HG02981 (cell line): ENCODE data around the gene MSI2.

ENCODE experiments used
- ATAC-seq: cut with Tn5 transposase; IDR thresholded peaks from one replicate; pipeline ENCODE4 v1.9.1; 2021; ENCODE audit warnings: mild to moderate bottlenecking, moderate library complexity; ENCODE audit not compliant: unreplicated experiment

MSI2 gene

DNA sequence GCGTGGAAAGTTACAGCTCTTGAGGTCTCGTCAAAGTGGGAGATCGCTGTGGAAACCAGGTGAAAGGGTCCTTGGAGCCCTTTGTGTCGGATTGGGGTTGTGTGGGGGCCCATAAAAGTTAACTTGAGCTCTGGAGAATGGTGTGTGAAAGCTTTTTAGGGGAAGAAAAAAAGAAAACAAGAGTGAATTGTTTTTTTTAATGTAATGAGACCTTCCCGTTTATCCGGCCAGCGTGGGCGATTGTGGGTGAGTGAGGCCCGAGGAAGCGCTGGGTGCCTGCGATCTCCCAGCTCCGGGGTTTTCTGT is 150.6 kb downstream of the MSI2 start:
- ATAC-seq: no peak

DNA sequence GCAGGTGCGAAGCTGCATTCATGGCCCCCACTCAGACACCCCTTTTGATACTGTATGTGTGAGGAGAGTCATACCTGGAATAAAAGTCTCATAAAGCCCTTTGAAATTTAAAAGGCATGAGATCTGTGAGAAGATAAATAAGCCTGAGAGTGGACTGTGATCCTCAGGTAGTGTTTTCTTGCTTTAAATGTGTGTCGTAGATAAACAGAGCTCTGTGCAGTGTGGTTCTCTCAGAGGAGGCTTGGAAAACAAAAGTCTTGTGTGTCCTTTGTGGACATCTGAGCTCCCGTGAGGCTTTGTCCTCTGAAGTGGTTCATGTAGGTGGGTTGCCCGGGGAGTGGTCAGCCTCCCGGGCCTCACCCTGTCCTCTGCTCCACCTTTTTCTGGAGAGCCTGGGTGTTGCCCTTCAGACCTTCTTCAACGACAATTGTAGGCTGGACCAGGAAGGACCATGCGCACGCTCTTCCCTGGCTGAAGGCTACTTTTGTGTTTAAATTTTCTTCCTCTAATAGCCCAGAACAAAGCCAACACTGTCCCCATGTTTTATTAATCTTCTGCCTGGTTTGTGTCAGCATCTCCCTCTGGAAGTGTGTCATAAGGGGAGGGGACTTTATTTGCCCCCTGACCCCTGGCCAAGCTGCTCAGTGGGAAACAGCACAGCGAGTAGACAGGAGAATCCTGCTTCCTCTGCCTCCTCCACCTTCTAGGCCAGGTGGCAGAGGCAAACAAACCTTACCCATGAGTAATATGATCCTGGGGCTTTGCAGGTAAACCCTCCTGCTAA is 151.2 kb downstream of the MSI2 start:
- ATAC-seq: no peak

DNA sequence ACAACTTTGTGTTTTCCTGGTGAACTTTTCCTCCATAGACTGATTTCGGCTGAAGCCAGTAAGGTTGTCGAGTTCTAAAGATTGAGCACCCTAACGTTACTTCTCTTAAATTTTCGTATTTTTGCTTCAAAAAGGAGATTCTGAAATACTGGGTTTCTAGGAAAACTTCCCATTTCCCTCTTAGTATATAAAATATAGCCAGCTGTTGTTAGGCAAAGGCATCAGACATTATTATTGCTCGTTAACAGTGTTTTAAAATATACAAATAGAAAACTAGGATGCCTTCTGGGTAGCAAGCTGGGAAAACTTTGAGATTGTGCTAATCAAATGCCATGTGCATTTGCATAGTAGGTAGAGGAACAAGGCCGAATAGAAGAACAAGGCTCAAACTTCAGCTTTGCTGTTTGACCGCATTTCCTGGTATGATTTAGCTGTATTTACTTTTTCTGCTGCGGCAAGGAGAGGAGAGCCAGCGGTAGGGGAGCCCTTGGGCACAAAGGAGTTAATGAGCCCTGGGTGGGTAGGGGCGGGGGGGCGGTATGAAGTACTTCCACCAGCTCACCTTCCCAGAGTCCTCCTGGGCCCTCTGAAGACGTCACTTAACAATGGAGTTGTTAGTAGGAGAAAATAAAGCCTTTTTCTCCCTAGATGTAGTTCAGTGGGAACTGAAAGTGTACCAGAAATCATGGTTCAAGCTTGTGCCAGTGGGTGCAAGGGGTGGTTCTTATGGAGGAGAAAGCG is 151.9 kb downstream of the MSI2 start:
- ATAC-seq: peak; percentile 66

DNA sequence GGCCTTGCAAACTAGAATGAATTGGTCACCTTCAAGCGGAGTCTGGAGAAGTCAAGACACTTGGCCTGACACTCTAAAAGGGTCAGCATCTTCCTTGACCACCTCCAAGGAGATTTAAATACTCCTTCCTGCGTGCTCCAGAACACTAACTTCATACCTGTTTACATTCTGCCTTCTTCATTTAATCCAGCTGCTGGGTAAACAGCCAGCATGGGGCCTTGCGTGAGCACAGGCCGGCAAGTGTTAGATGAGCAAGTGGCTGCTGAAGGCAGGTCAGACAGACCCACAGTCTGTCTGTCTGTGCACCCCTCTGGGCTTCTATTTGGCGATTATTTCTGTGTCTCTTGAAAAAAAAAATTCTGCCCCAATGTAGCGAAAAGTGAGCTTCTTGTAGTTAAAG is 153.8 kb downstream of the MSI2 start:
- no peak for ATAC-seq

DNA sequence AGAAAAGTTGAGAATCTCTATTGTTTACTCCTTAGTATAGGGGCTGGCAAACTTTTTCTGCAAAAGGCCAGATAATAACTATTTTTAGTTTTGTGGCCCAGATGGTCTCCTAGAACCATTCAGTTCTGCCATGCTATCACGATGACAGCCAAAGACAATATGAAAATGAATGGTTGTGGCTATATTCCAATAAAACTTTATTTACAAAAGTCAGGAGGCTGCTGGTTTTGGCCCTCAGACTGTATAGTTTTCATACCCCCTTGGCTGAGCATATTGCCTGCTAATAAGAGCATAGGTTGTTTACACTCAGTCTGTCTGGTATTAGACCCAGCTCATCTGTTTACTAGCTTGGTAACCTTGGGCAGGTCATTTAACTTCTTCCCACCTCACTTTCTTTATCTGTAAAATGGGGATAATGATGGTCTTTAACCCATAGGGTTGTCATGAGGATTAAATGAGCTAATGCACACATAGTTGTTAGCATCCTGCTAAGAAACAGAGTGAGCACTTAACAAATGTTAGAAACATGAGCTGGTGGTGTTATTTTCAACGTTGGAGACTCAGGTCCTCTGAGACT is 156.3 kb downstream of the MSI2 start:
- no peak for ATAC-seq

DNA sequence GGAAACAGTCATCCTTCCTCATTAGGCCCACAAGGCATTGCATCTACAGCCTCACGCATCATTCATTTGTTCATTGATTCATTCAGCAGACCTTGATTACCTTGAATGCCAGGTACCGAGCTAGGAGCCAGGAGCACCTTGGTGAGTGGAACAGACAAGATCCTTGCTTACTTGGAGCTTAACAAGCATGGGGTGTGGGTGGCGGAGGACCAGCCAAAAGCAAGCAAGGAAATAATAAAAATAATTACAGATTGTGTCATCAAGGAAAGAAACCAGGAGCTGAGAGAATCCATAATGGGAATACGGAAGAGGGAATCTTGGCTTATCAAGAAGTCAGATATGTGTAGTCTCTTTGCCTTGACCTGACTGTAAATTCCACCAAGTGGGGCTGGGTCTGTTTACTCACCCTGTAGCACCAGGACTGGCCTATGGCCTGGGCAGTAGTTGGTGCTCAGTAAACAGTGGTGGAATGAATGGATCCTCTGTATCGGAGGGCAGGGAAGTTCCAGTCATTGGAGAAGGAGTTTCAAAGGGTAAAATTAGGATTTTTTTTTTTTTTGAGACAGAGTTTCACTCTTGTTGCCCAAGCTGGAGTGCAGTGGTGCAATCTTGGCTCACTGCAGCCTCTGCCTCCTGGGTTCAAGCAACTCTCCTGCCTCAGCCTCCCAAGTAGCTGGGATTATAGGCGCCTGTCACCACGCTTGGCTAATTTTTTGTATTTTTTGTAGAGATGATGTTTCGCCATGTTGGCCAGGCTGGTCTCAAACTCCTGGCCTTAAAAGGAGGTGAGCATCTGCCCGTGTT is 157.7 kb downstream of the MSI2 start:
- ATAC-seq: no peak

DNA sequence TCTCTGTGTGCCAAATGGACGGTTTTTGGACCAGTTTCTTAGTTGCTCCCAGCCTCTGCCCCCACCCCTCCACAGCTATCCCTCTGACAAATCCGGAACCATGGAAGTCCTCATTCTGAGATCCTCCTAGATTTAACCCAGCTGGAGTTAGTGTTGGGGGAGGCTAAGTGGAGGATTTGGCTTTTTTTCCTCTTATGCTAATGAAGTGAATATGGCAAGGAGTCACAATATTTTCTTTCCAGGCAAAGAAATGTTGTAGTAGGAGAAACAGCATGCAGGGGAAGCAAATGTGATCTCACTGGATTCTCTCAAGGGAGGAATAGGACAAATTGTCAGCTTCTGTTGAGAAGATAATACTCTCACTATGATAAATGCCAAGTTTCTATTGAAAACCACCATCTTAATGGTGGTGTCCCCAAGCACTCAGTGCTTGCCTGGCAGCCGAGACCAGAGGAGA is 159.5 kb downstream of the MSI2 start:
- ATAC-seq: no peak

DNA sequence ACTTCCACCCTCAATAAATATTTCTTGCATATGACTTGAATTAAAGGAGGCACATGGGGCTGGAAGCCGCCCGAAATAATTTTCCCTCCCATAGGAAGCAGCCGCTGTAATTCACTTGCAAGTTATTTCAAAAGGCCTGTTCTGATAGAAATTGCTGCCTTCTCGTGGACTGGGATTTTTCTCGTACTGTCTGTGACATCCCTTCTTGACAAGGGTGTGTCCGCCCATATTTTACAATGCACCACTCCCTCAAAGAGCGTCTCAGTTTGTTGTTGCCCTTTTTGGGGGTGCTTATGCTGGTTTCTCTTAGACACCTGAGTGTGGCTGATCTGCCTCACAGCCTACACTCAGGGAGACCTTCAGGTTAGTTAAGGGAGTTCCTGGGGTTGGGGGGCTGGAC is 160.0 kb downstream of the MSI2 start:
- no peak for ATAC-seq

DNA sequence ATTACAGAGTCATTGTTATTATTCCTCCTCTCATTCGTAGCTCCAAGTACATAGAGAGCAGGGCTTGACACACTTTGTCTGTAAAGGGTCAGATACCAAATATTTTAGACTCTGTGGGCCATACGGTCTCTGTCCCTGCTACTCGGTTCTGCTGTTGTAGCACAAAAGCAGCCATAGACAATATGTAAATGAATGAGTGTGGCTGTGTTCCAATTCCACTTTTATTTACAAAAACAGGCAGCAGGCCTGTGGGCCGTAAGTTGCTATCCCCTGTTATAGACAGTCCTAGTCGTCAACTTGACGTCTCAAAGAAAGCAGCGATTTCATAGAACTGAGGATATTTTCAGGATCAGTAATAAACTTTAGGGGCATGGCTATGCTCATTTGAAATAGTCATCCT is 161.6 kb downstream of the MSI2 start:
- ATAC-seq: no peak

DNA sequence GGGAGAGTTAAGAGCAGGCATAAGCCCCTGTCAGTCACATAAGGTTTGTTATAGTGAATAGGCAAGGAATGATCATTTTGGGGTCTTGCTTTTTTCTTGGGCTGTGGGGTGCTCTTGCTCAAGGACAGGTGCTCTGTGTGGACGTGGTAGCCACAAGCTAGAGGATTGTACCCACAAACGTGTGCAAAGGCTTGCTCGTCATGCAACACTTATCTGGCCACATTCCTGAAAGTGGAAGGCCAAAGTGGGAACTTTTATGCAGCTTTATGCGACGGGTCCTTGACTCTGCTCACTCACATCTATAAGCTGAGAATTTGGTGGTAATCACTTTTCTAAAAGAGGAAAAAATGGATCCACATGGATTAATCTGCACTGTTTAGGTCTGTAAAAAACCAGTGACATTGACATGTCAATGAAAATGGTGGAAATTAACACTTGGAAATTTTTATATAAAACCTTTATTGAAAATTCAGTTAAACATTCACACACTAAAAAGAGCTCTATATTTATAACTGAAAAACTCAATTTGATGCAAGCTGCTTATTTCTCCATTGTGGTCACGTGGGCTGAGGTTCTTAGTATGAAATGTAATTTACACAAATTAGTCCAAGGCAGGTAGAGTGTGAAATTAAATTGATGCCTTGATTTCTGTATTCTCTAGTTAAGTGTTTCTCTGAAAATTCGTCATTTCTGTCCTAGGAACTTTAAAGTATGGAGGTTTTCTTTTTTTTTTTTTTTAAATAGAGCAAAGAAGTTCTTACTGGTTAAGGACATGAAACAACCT is 162.3 kb downstream of the MSI2 start:
- no peak for ATAC-seq

DNA sequence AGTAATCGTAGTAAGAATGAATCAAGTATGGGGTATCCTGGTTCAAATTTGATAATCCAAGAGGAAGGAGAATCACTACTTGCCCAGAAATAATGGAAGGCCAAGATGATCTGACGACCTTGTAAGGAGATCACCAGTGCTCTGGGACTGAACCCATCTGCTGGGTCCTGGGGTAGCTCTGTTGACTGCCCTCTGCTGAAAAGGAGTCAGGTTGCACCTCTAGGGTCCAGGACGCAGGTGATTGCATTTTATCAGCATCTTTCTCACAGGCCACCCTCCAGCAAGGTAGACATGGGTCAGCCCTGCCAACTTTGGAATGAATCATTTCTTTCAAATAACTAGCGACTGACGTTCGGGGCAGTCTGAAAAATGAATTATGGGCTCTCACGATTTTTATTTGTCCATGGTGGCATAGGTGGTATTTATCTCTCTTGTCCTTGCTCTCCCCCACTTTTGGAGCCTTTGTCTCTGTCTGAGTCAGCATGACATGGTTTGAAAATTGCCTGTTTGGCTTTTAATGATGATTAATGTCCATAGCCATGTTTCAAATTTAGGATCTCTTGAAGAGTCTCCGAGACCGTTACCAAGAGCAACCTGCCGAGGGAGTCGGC is 163.7 kb downstream of the MSI2 start:
- no peak for ATAC-seq

DNA sequence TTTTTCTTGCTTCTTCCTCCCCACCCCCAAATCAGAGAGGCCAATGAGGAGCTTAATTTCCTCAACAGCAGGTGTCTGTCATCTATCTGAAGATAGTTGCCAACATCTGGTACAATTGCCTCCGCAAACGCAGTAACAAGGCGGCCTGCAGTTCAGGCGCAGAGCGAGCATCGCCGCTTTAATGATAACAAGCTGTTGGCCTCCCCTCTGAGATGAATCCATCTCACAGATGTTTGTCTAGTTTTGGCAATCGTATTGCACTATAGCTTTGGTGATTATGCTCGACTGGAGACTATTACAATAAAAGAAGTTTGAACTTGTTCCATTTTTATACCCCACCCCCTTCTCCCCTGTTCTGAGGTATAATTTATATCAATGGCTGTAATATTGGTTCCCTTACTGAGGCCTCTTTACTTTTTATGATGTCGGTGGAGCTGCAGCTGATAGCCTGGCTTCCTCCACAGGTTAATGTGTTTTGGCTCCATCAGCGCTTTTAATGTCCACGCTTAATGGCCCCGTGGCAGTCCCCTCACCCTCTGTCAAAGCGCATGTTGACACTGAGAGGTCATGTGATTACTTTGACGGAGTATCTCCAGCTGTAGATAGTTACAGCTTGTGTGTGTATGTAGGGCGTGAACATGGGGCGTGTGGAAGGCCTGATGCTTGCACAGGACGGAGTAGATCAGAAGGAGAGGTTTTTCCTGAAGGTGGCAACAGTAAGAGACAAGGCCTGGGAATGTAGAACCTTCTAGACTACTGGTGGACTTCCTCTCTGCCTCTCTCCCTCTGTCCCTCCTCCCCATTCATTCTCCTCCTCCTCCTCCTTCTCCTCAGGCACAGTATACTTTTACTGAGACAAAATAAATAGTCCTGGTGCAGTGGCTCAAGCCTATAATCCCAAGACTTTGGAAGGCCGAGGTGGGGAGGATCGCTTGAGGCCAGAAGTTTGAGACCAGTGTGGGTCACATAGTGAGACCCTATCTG is 164.7 kb downstream of the MSI2 start:
- no peak for ATAC-seq

DNA sequence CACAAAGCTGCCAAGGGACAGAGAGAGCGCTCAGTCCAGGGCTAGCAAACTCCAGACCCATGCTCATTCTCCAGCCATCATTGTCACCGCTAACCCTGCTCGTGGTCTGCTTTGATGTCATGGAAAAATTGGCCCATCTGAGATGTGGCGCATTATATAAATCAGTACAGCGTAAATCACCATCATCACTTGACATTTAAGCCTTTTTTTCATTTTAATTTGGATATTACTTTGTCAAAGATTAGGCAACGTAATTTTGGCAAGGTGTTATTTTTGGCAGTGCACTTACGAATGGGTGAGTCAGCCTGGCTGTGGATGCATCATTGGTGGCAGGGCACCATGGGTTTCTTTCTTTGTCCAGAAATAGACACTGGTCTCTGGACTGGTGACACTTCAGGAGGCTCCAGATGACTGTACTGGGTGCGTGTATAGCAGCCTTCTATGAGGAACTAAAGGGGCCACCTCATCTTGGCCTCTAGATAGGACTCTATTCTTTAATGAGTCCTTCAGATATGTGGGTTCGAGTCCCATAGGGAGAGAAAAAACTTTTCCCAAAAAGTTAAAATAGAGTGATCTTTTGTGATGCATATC is 166.3 kb downstream of the MSI2 start:
- ATAC-seq: peak; percentile 91

DNA sequence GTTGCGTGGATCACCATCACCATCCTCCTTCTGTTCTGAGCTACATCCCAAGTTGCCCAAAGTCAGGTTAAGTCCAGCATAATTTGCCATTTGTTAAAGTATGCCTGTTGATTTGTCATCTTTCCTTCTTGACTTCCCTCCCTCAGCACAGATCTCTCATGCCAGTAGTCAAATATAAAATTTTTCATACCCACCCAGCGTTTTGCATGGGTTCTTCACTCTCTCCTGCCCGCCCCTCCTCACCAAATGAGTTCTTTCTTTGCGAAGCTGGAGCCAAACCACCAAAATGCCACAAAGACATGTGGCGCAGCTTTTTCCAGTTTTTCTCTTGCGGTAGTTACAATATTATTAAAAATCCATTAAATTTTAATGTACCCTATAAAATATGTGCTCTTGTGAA is 167.2 kb downstream of the MSI2 start:
- no peak for ATAC-seq

DNA sequence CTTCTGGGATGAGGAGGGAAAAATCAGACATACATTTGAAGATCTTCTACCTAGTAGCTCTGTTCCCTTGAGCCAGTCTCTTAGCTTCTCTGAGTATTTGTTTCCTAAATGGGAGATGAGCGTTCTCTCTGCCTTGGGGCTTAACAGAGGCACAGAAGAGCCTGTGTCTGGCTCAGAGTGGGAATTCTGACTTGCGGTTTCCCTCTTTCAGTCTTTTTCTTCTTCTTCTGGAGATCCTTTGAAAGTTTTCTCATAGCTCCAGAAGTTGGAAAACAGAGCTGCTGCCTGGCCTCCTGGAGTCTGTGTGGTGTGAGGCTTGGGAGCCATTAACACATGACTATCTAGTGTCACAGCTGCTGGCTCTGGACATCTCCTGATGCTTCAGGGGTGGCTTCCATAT is 167.9 kb downstream of the MSI2 start:
- no peak for ATAC-seq

DNA sequence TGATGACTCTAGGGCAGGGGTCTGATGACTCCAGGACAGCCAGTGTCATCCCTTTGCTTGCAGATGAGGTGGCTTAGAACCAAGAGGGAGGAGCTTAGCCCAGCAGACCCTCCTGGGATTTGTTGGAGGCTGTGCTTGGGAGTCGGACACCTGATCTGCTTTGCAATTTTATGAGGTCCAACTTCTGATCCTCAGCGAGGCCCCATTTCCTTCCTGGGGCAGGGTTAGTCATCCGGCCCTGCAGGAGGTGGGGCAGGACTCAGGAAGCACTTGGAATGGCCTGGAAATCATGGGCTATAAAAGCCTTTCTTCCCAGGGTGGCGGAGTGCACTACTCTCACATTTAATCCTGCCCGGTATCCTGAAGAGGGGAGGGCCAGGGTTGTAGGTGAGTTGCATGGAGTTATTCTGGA is 168.5 kb downstream of the MSI2 start:
- ATAC-seq: no peak

DNA sequence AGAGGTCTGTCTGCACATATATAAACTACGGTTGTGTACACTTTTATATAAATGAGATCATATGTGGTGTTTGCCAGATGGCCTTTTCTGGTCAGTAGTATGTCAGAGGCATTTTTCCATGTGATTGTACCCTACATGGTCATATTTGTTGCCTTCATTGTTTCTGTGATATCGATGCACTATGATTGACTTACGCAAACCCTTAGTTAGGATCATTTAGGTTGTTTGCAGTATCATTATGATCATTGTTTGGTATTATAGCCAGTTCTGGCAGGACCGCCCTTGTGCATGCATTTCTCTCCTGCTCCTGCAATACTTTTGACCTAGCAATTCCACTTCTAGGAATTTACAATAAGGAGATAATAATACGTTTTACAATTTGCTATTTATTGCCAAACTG is 169.1 kb downstream of the MSI2 start:
- no peak for ATAC-seq
